ENCODE results near the gene USH2A. TPM values are rescaled to one million over a fixed set of nuclear protein-coding genes. Genes with fewer than 3 reads are reported as not detected.
A peak's percentile ranks its signal among the peaks of the same experiment; 100 is the strongest.

The USH2A gene
- total RNA-seq, 2 experiments from 2014 or later: not detected

DNA sequence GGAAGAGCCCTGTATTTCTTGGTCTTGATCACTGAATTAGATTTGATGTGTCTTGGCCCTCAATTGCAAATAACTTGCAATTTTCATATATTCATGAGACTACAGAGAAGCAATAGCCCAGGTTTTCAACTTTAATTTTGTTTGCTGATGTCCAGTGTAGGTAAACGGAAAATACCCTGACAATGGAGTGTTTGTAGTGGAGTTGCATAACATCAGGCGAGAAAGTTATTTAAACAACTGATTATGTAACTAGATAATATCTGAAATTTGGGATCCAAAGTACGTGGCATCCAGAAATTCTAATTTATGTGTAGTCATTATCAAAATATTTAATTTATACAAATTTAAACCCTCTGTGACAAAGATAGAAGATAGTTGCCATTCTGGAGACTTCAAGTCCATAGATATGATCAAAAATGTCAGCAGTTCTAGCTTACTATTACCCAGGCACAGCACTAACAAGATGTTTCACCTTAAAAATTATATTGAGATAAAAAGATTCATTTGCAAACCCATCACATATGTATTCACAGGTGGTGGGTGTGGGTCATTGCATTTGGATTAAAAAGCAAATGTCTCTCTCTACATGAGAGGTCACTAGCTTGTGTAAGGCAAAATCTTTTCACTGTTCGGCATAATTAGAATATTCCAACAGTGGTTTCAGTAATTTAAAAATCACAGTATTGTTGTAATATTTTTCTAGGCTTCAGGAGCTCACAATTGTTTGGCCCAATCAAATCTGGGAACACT, 705.4 kb downstream of the USH2A start:
- CTCF ChIA-PET: no interaction called here
- H3K27me3 Mint-ChIP-seq (ENCODE audit: low read depth): no peaks in the 10 kb centered on the region
- no peak overlapping the region for H3K27ac Mint-ChIP-seq

DNA sequence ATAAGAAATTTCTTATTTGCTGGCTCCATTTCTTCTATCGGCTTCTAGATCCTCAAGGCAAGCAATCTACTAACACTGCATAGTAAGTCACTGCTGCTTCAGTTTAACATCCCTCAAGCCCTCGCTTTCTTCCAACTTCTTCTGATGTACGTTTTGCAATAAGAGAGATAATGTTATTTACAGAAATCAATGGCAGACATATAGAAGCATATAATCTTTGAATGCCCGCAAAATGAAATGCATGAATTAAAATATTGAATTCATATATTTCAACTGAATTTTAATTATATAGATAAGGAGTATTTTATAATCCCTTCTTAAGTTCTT, 712.4 kb downstream of the USH2A start:
- no peaks in the 10 kb centered on the region for H3K36me3 Mint-ChIP-seq (ENCODE audit: low read depth)
- H3K27me3 Mint-ChIP-seq (ENCODE audit: low read depth): no peaks in the 10 kb centered on the region
- H3K4me3 Mint-ChIP-seq: no peak overlapping the region
- CTCF ChIA-PET: no interaction called here
- no peaks in the 10 kb centered on the region for H3K9me3 Mint-ChIP-seq (ENCODE audit: insufficient read depth)
- H3K27ac Mint-ChIP-seq: no peak overlapping the region
- POLR2A ChIA-PET: no interaction called here
- ATAC-seq (no peak), DNase-seq (no peak)
- no peaks in the 10 kb centered on the region for H3K4me1 Mint-ChIP-seq (ENCODE audit: low read depth)

More for the DNA sequence above, 705.4 kb downstream of the USH2A start:
- no peaks in the 10 kb centered on the region for H3K4me1 Mint-ChIP-seq (ENCODE audit: low read depth)
- no peak for DNase-seq
- POLR2A ChIA-PET: no interaction called here
- ATAC-seq: no peak
- no peak overlapping the region for H3K4me3 Mint-ChIP-seq
- no peaks in the 10 kb centered on the region for H3K36me3 Mint-ChIP-seq (ENCODE audit: low read depth)
- H3K9me3 Mint-ChIP-seq (ENCODE audit: insufficient read depth): no peaks in the 10 kb centered on the region

DNA sequence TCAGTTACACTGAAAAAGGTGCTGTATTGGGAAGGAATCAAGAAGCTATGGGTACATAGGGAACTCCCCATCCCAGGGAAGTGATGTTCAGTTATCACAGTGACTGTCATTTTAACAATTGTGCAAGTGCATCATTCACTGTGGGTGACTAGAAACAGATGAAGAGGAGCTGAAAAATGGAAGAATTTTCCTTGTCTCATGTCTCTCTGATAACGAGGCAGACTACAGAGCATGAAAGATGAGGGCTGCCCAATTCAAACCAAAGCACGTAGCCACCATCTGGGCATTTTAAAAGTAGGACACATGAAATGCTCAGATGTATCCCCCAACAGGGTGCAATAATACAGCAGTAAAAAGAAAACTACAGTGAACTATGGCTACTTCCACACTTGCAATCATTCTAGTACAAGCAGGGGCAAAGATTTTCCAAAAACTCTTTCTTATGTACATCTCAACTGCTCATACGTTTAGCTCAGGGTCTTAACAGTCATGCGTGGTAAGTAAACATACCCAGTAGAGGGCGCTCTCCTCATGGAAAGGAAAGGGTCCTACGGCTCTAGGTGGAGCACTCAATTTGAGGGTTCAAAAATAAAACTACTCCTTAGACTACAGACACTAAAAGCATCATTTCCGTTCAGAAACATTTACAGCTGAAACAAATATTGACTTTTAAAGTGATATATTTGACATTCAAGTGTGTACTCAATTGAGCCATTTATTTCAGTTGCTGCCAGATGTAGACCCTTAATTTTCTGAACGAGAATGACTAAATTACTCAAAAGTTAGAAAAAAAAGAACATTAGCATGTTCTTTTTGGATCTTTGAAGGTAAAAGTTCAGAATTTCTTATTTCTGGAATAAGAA, 713.0 kb downstream of the USH2A start:
- no peaks in the 10 kb centered on the region for H3K9me3 Mint-ChIP-seq (ENCODE audit: insufficient read depth)
- H3K27me3 Mint-ChIP-seq (ENCODE audit: low read depth): no peaks in the 10 kb centered on the region
- ATAC-seq (no peak), DNase-seq (peak; percentile 28)
- no peak overlapping the region for H3K4me3 Mint-ChIP-seq
- no peaks in the 10 kb centered on the region for H3K36me3 Mint-ChIP-seq (ENCODE audit: low read depth)
- H3K4me1 Mint-ChIP-seq (ENCODE audit: low read depth): no peaks in the 10 kb centered on the region
- CTCF ChIA-PET: no interaction called here
- no peak overlapping the region for H3K27ac Mint-ChIP-seq
- POLR2A ChIA-PET: no interaction called here

DNA sequence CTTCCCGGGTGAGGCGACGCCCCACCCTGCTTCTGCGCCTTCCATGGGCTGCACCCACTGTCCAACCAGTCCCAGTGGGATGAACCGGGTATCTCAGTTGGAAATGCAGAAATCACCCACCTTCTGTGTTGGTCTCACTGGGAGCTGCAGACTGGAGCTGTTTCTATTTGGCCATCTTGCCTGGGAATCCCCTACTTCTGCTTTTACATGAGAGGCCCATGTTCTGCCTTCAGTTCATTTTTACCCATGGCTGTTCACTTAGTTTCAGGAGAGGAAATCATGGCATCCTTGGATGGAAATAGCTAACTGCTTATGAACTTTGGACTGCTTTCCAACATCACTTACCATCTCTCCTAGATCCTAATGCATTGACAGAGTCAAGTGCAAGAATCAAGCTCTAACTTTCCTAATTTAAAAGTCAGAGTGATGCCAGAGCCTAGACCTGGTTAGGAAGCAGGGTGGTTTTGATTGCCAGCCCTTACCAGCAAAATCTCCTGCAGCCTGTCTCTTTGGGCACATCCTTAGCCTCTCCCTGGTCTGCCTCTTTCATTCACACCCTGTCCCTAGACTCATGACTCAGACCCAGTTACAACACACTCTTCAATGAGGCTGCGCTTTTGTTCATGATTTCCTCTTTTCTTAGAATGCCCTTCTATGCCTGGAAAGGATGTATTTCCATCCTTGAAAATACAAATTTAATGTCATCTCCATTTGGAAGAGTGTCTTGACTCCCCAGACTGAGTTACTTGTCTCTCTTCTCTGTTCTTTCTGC, 719.0 kb downstream of the USH2A start:
- no peak for ATAC-seq
- H3K27me3 Mint-ChIP-seq (ENCODE audit: low read depth): no peaks in the 10 kb centered on the region
- no peak for DNase-seq
- no peaks in the 10 kb centered on the region for H3K4me1 Mint-ChIP-seq (ENCODE audit: low read depth)
- H3K4me3 Mint-ChIP-seq: no peak overlapping the region
- POLR2A ChIA-PET: no interaction called here
- CTCF ChIA-PET: no interaction called here
- H3K36me3 Mint-ChIP-seq (ENCODE audit: low read depth): no peaks in the 10 kb centered on the region
- no peaks in the 10 kb centered on the region for H3K9me3 Mint-ChIP-seq (ENCODE audit: insufficient read depth)
- no peak overlapping the region for H3K27ac Mint-ChIP-seq

DNA sequence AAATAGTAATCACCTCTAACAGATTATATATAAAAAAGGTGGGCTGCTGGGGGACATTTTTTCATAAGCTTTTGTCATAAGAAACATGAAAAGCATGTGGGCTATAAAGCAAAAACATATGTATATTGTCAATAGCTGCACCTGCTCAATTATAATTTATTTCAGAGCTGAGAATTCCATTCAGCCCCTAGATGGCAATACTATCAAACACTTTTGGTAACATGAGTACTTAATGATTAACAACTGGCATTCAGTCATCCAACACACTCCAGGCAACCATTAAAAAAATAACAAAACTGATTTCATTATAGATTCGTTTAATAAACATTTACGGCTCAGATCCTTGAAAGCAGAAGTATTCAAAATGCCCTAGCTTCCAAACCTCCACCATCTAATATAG, 741.0 kb downstream of the USH2A start:
- H3K27ac Mint-ChIP-seq: no peak overlapping the region
- H3K9me3 Mint-ChIP-seq (ENCODE audit: insufficient read depth): no peaks in the 10 kb centered on the region

DNA sequence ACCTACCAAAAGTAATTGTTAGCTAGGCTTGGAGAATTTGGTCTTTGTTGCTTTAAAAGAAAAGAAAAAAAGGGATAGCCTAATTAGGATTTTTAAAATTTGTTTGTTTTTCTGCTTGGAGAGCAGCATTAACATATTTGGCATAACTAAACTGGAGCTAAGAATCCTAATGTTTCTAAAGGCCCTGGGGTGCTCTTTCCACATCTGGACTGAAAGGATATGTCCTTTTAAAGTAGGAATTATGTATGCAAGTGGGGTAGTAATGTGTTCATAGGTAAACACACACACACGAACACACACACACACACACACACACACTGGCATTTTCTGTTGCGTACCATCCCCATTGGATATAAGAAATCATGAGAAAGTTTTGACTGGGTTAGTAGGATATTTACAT, 742.2 kb downstream of the USH2A start:
- H3K4me3 Mint-ChIP-seq: no peak overlapping the region
- no peak for ATAC-seq
- no peaks in the 10 kb centered on the region for H3K27me3 Mint-ChIP-seq (ENCODE audit: low read depth)
- no peak for DNase-seq
- ChIA-PET POLR2A (no interaction called here), CTCF (no interaction called here)
- H3K9me3 Mint-ChIP-seq (ENCODE audit: insufficient read depth): no peaks in the 10 kb centered on the region
- H3K27ac Mint-ChIP-seq: no peak overlapping the region
- no peaks in the 10 kb centered on the region for H3K36me3 Mint-ChIP-seq (ENCODE audit: low read depth)
- no peaks in the 10 kb centered on the region for H3K4me1 Mint-ChIP-seq (ENCODE audit: low read depth)

More for the DNA sequence above, 741.0 kb downstream of the USH2A start:
- no peak for DNase-seq
- Mint-ChIP-seq H3K4me3 (no peak overlapping the region), H3K4me1 (ENCODE audit: low read depth) (no peaks in the 10 kb centered on the region), H3K27me3 (ENCODE audit: low read depth) (no peaks in the 10 kb centered on the region), H3K36me3 (ENCODE audit: low read depth) (no peaks in the 10 kb centered on the region)
- ChIA-PET CTCF (no interaction called here), POLR2A (no interaction called here)
- ATAC-seq: no peak

DNA sequence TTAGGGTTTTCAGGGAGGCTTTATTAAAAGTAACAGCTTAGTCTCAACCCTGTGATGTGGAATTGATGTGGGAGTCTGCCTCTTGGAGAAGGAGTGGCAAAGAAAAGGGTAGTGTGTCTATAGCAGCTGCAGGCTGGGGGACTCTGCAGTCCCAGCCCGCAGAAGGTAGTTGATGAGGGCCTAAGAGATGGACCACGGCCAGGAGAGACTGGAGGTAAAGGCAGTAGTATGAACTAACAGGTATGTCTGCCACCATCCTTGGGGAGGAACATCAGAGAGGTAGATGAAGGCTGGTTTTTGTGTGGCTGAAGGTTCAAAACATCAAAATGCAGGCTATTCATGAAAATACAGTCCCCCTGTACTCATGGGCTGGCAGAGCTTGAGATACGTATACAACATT, 744.0 kb downstream of the USH2A start:
- Mint-ChIP-seq H3K27me3 (ENCODE audit: low read depth) (no peaks in the 10 kb centered on the region), H3K4me1 (ENCODE audit: low read depth) (no peaks in the 10 kb centered on the region), H3K4me3 (no peak overlapping the region), H3K9me3 (ENCODE audit: insufficient read depth) (no peaks in the 10 kb centered on the region), H3K36me3 (ENCODE audit: low read depth) (no peaks in the 10 kb centered on the region), H3K27ac (no peak overlapping the region)
- ChIA-PET POLR2A (no interaction called here), CTCF (no interaction called here)
- ATAC-seq (no peak), DNase-seq (no peak)

DNA sequence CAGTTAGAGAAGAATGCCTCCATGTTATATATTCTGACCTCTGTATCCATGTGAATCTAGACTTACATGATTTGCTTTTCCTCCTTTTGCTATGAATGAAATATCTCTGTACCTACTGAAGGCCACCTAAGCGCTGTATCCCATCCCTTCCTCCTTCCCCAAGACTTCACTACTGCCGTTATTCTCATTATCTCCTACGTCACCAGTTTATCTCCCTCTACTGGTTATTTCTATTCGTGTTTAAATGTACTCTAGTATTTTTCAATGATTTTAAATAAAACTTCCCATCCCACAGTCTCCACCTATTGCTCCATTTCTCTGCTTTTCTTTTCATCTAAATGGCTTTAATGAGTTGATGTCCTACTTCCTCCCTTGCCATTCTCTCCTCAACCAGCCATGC, 746.1 kb downstream of the USH2A start:
- H3K9me3 Mint-ChIP-seq (ENCODE audit: insufficient read depth): no peaks in the 10 kb centered on the region
- no peaks in the 10 kb centered on the region for H3K27me3 Mint-ChIP-seq (ENCODE audit: low read depth)
- CTCF ChIA-PET: no interaction called here
- POLR2A ChIA-PET: interaction anchor here (0.6 kb wide), 1 partner anchor 1496 kb away, joined by 3 read pairs; no protein-coding TSS in a partner anchor
- H3K4me3 Mint-ChIP-seq: no peak overlapping the region
- ATAC-seq (no peak), DNase-seq (no peak)
- H3K4me1 Mint-ChIP-seq (ENCODE audit: low read depth): no peaks in the 10 kb centered on the region
- H3K27ac Mint-ChIP-seq: no peak overlapping the region
- no peaks in the 10 kb centered on the region for H3K36me3 Mint-ChIP-seq (ENCODE audit: low read depth)

DNA sequence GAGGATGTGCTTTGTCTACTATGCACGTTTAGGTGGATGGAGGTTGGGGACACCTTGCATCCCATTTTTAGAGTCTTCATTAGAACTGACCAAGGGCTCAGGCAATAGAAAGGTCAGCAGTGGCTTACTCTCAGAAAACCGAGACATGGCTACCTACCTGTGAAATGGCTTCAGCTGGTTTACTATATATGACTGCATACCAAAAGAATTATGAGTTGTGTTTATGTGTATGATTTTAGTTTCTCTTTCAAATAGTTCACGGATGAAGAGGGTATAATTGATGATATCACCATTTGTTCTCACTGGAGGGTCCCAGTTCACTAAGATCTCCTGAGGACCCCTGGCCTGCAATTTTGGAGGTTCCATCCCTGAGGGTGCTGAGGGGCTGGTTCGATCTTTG, 749.3 kb downstream of the USH2A start:
- no peaks in the 10 kb centered on the region for H3K4me1 Mint-ChIP-seq (ENCODE audit: low read depth)
- no peak overlapping the region for H3K4me3 Mint-ChIP-seq
- no peak overlapping the region for H3K27ac Mint-ChIP-seq
- ChIA-PET POLR2A (no interaction called here), CTCF (no interaction called here)
- H3K27me3 Mint-ChIP-seq (ENCODE audit: low read depth): no peaks in the 10 kb centered on the region
- no peaks in the 10 kb centered on the region for H3K36me3 Mint-ChIP-seq (ENCODE audit: low read depth)
- no peak for ATAC-seq
- no peak for DNase-seq
- H3K9me3 Mint-ChIP-seq (ENCODE audit: insufficient read depth): no peaks in the 10 kb centered on the region

DNA sequence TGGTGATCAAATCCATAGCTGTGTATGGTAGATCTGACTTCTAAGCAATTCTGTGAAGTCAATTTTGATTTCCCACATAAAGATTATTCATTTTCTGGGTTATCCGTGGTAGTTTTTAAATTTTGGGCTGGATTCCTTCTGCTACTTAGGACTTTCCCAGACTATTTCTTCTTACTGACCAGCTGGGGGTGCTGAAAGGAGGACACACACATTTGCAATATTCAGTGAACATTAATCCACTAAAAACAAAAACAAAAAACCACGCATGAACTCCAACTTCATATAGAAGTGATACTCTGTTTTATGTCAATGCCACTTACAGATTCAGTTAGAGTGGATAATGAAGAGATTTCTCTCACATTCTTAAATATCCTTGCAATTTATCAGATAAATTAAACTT, 750.8 kb downstream of the USH2A start:
- ATAC-seq (no peak), DNase-seq (no peak)
- H3K4me3 Mint-ChIP-seq: no peak overlapping the region
- no peak overlapping the region for H3K27ac Mint-ChIP-seq
- ChIA-PET CTCF (no interaction called here), POLR2A (no interaction called here)
- H3K9me3 Mint-ChIP-seq (ENCODE audit: insufficient read depth): no peaks in the 10 kb centered on the region
- H3K4me1 Mint-ChIP-seq (ENCODE audit: low read depth): no peaks in the 10 kb centered on the region
- H3K36me3 Mint-ChIP-seq (ENCODE audit: low read depth): no peaks in the 10 kb centered on the region
- no peaks in the 10 kb centered on the region for H3K27me3 Mint-ChIP-seq (ENCODE audit: low read depth)

DNA sequence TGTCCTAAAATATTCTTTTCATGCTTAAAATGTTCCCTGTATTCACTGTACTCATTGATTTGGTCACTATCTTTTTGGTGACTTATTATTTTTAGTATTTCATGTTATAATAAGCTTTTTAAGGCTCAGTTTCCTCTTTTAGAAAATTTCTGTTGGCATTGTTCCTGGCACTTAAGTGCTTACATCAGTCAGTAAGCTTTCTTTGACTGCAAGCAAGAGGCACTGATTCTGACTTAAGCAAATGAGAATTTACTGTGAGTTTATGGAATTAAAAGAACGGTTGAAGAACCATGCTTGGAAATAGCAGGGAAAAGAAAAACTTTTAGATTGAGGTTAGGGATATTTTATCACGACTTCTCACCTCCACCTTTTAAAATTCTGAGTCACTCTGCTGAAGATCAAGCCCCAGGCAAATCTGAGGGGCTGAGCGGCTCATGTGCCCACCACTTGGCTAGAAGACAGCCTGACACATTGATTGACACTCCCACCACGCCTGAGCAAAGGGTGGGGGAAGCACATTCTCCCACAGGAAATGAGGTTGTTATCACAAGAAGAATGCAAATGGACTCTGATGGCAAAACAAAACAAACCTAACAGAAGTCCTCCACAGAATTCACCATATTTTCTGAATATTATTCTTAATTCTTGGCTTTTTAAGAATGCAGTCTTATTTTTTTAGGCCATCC, 753.3 kb downstream of the USH2A start:
- Mint-ChIP-seq H3K36me3 (ENCODE audit: low read depth) (no peaks in the 10 kb centered on the region), H3K4me1 (ENCODE audit: low read depth) (no peaks in the 10 kb centered on the region), H3K4me3 (no peak overlapping the region), H3K9me3 (ENCODE audit: insufficient read depth) (no peaks in the 10 kb centered on the region), H3K27me3 (ENCODE audit: low read depth) (no peaks in the 10 kb centered on the region), H3K27ac (no peak overlapping the region)
- ATAC-seq (no peak), DNase-seq (no peak)
- ChIA-PET POLR2A (no interaction called here), CTCF (no interaction called here)

DNA sequence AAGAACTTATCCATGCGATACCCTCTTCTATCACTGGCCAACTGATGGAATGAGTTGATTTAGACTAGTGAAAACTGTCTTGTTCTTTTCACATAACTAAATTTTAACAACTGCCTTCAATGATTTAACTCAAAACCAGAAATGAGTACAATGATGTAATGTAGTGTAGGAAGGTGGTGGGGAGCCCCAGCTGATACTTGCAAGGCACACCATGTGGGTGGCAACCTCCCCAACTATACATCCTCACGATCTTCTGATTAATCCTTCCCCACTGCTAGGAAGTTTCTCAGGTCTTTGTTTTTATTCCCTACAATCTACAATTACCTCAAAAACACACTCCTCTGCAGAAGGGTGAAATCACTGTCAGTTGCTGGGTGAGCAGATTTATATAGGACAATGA, 755.5 kb downstream of the USH2A start:
- Mint-ChIP-seq H3K27me3 (ENCODE audit: low read depth) (no peaks in the 10 kb centered on the region), H3K4me3 (no peak overlapping the region), H3K9me3 (ENCODE audit: insufficient read depth) (no peaks in the 10 kb centered on the region), H3K36me3 (ENCODE audit: low read depth) (no peaks in the 10 kb centered on the region), H3K27ac (no peak overlapping the region), H3K4me1 (ENCODE audit: low read depth) (no peaks in the 10 kb centered on the region)
- CTCF ChIA-PET: no interaction called here
- ATAC-seq: no peak
- POLR2A ChIA-PET: no interaction called here
- no peak for DNase-seq
